ENCODE measurements around the gene HEATR3. TPM values are rescaled to one million over a fixed set of nuclear protein-coding genes. Genes with fewer than 3 reads are reported as not detected.

Gene HEATR3
- total RNA-seq, 1 donor from 2014 or later: 23.9 TPM

DNA sequence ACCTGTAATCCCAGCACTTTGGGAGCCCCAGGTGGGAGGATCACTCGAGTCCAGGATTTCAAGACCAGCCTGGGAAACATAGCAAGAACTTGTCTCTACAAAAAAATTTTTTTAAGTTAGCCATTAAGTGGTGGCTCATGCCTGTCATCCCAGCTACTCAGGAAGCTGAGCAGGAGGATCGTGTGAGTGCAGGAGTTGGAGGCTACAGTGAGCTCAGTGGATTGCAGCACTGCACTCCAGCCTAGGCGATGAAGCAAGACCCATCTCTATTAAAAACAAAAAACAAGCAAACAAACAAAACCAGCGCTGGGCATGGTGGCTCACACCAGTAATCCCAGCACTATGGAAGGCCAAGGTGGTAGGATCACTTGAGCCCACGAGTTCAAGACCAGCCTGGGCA, 38.0 kb downstream of the HEATR3 start:
- Mint-ChIP-seq H3K4me3 (no peak overlapping the region), H3K9me3 (no peaks in the 10 kb centered on the region), H3K36me3 (peaks cover 14% of the 10 kb centered on the region), H3K27me3 (ENCODE audit: insufficient read depth, low read depth) (peaks cover 3% of the 10 kb centered on the region), H3K27ac (no peak overlapping the region), H3K4me1 (no peaks in the 10 kb centered on the region)
- Histone ChIP-seq H2AFZ (replicated peaks) (no peak overlapping the region), H3K4me2 (no peak overlapping the region), H3K4me1 (no peaks in the 10 kb centered on the region), H3F3A (ENCODE audit: low read depth) (no peaks in the 10 kb centered on the region), H3K27ac (no peak overlapping the region), H3K9ac (no peak overlapping the region), H3K36me3 (no peaks in the 10 kb centered on the region), H4K20me1 (ENCODE audit: low read depth) (no peaks in the 10 kb centered on the region), H3K27me3 (no peaks in the 10 kb centered on the region), H3K79me2 (ENCODE audit: low read depth) (no peaks in the 10 kb centered on the region), H3K4me3 (no peak overlapping the region), H3K9me3 (ENCODE audit: low read depth) (no peaks in the 10 kb centered on the region)
- no peak for DNase-seq (ENCODE audit: low spot score)
- TF ChIP-seq EZH2 (IDR thresholded peaks at IDR 0.05) (no peak), EZH2phosphoT487 (IDR thresholded peaks at IDR 0.05) (no peak), CTCF (IDR thresholded peaks at IDR 0.05) (no peak)

GRCh38 chr16:50114357-50115129, 48.8 kb downstream of the HEATR3 start:
- Histone ChIP-seq H3K27me3 (no peaks in the 10 kb centered on the region), H3K4me2 (no peak overlapping the region), H3K79me2 (ENCODE audit: low read depth) (no peaks in the 10 kb centered on the region), H3K9me3 (ENCODE audit: low read depth) (no peaks in the 10 kb centered on the region), H3K36me3 (no peaks in the 10 kb centered on the region), H3K4me1 (peaks cover 3% of the 10 kb centered on the region), H3F3A (ENCODE audit: low read depth) (no peaks in the 10 kb centered on the region), H3K4me3 (no peak overlapping the region), H4K20me1 (ENCODE audit: low read depth) (no peaks in the 10 kb centered on the region), H3K27ac (no peak overlapping the region), H3K9ac (no peak overlapping the region), H2AFZ (replicated peaks) (no peak overlapping the region)
- peak overlapping the region; percentile 64 for H3K4me3 Mint-ChIP-seq
- DNase-seq (ENCODE audit: low spot score): no peak
- H3K27ac Mint-ChIP-seq: no peak overlapping the region
- no peaks in the 10 kb centered on the region for H3K9me3 Mint-ChIP-seq
- H3K27me3 Mint-ChIP-seq (ENCODE audit: insufficient read depth, low read depth): peaks cover 2% of the 10 kb centered on the region
- no peak for TF ChIP-seq EZH2 (IDR thresholded peaks at IDR 0.05)
- no peak for TF ChIP-seq CTCF (IDR thresholded peaks at IDR 0.05)
- no peak for TF ChIP-seq EZH2phosphoT487 (IDR thresholded peaks at IDR 0.05)
- no peaks in the 10 kb centered on the region for H3K36me3 Mint-ChIP-seq
- H3K4me1 Mint-ChIP-seq: no peaks in the 10 kb centered on the region

DNA sequence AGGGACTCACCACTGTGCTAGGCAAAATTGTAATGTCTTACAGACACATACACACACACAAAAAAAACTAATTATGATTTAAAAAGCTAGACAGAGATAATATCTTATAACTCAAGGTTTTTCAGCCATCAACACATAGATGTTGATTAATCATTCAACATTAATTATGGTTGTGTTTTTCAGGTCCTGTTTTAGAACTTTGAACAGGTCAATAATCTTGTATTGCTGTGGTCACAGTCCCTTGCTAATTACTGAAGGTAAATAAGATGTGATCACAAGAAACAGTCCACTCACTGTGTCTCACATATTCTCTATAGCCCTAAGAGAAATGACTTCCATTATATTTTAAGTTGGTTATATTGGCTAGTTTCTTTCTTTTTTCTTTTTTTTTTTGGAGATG, 54.9 kb downstream of the HEATR3 start:
- Histone ChIP-seq H3K36me3 (no peaks in the 10 kb centered on the region), H4K20me1 (ENCODE audit: low read depth) (no peaks in the 10 kb centered on the region), H3F3A (ENCODE audit: low read depth) (no peaks in the 10 kb centered on the region), H3K4me1 (no peaks in the 10 kb centered on the region), H3K27ac (no peak overlapping the region), H3K79me2 (ENCODE audit: low read depth) (no peaks in the 10 kb centered on the region), H3K4me3 (no peak overlapping the region), H3K9ac (no peak overlapping the region), H2AFZ (replicated peaks) (no peak overlapping the region), H3K4me2 (no peak overlapping the region), H3K9me3 (ENCODE audit: low read depth) (no peaks in the 10 kb centered on the region), H3K27me3 (no peaks in the 10 kb centered on the region)
- no peaks in the 10 kb centered on the region for H3K27me3 Mint-ChIP-seq (ENCODE audit: insufficient read depth, low read depth)
- no peaks in the 10 kb centered on the region for H3K36me3 Mint-ChIP-seq
- H3K4me3 Mint-ChIP-seq: no peak overlapping the region
- DNase-seq (ENCODE audit: low spot score): no peak
- H3K27ac Mint-ChIP-seq: no peak overlapping the region
- H3K4me1 Mint-ChIP-seq: peaks cover 4% of the 10 kb centered on the region
- TF ChIP-seq EZH2phosphoT487 (IDR thresholded peaks at IDR 0.05) (no peak), EZH2 (IDR thresholded peaks at IDR 0.05) (no peak)
- no peaks in the 10 kb centered on the region for H3K9me3 Mint-ChIP-seq

DNA sequence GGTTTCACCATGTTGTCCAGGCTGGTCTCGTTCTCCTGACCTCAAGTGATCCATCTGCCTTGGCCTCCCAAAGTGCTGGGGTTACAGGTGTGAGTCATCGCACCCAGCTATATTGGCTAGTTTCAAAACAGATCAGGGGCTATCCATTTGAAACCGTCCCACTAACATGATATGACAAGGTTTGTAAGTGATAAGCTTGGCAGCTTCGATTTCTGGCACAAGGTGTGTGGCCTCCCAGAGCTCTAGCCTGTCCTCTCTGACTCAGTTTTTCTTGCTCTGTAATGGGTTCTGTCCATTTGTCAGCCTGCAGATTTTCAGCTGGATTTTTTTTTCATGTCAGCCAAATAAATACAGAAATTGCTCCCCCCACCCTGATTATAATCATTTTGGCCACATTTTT, 55.5 kb downstream of the HEATR3 start:
- TF ChIP-seq EZH2 (IDR thresholded peaks at IDR 0.05) (no peak), CTCF (IDR thresholded peaks at IDR 0.05) (no peak), EZH2phosphoT487 (IDR thresholded peaks at IDR 0.05) (no peak)
- Histone ChIP-seq H3K9ac (no peak overlapping the region), H4K20me1 (ENCODE audit: low read depth) (no peaks in the 10 kb centered on the region), H3K27me3 (no peaks in the 10 kb centered on the region), H3F3A (ENCODE audit: low read depth) (no peaks in the 10 kb centered on the region), H3K4me2 (no peak overlapping the region), H3K27ac (no peak overlapping the region), H3K4me1 (no peaks in the 10 kb centered on the region), H3K4me3 (no peak overlapping the region), H3K79me2 (ENCODE audit: low read depth) (no peaks in the 10 kb centered on the region), H2AFZ (replicated peaks) (no peak overlapping the region), H3K36me3 (no peaks in the 10 kb centered on the region), H3K9me3 (ENCODE audit: low read depth) (no peaks in the 10 kb centered on the region)
- DNase-seq (ENCODE audit: low spot score): no peak
- H3K27ac Mint-ChIP-seq: no peak overlapping the region
- H3K4me1 Mint-ChIP-seq: peaks cover 4% of the 10 kb centered on the region
- no peaks in the 10 kb centered on the region for H3K9me3 Mint-ChIP-seq
- H3K27me3 Mint-ChIP-seq (ENCODE audit: insufficient read depth, low read depth): no peaks in the 10 kb centered on the region
- H3K36me3 Mint-ChIP-seq: no peaks in the 10 kb centered on the region
- no peak overlapping the region for H3K4me3 Mint-ChIP-seq
